SJSA1 (cell line): ENCODE measurements around the gene ATPAF1. TPM values are rescaled to one million over a fixed set of nuclear protein-coding genes. Genes with fewer than 3 reads are reported as not detected.
A peak's percentile ranks its signal among the peaks of the same experiment; 100 is the strongest.
"Not testable (repeated sequence)": the region's sequence is repeated elsewhere in the genome, so short reads cannot be mapped to it uniquely, and the experiment has no call there.

ENCODE experiments used
- DNase-seq, 2 experiments: peaks; one replicate each; pipeline ENCODE4 v3.0.0-alpha.2; 2015 to 2020; ENCODE audit warnings: low spot score in 2 of 2, low read depth in 1 of 2
- H3K27ac ChIP-seq: fragments of 250-450 bp; sonication (Bioruptor Pico); 2 replicates; pipeline ENCODE4 v1.5.1; 2020; ENCODE audit warnings: mild to moderate bottlenecking, moderate library complexity
- H3K27me3 ChIP-seq: fragments of 250-450 bp; sonication (Bioruptor Pico); replicated peaks from 2 replicates; pipeline ENCODE4 v1.5.1; 2020; ENCODE audit warnings: mild to moderate bottlenecking, moderate library complexity
- H3K36me3 ChIP-seq: fragments of 250-450 bp; sonication (Bioruptor Pico); 2 replicates; pipeline ENCODE4 v1.5.1; 2020; ENCODE audit warnings: mild to moderate bottlenecking
- H3K4me1 ChIP-seq: fragments of 250-450 bp; sonication (Bioruptor Pico); replicated peaks from 2 replicates; pipeline ENCODE4 v1.6.1; 2021; ENCODE audit warnings: mild to moderate bottlenecking
- H3K4me3 ChIP-seq: fragments of 250-450 bp; sonication (Bioruptor Pico); 2 replicates; pipeline ENCODE4 v1.5.1; 2020; ENCODE audit warnings: mild to moderate bottlenecking
- H3K9me3 ChIP-seq: fragments of 250-450 bp; sonication (Bioruptor Pico); replicated peaks from 2 replicates; pipeline ENCODE4 v1.5.1; 2020; ENCODE audit warnings: mild to moderate bottlenecking
- total RNA-seq: library from RNA; depleted of rRNA; stranded (reverse); fragments of >200 nt; shearing (Covaris generic); gene quantifications from 2 replicates; pipeline ENCODE4 v1.2.3, GENCODE V29; 2014

ATPAF1 gene
- total RNA-seq, 1 experiment from 2014 or later = 63.2 TPM

GRCh38 chr1:46651152-46651551 is 17.0 kb downstream of the ATPAF1 start:
- H3K9me3 ChIP-seq, H3K27ac ChIP-seq, DNase-seq, H3K27me3 ChIP-seq, H3K4me3 ChIP-seq: not testable (repeated sequence)
- H3K36me3 ChIP-seq = peaks cover 64% of the 10 kb centered on the region
- peaks cover 12% of the 10 kb centered on the region for H3K4me1 ChIP-seq

GRCh38 chr1:46650491-46650890 is 17.7 kb downstream of the ATPAF1 start:
- H3K4me3 ChIP-seq = no peak overlapping the region
- no peaks in the 10 kb centered on the region for H3K27me3 ChIP-seq
- H3K36me3 ChIP-seq = peaks cover 58% of the 10 kb centered on the region
- DNase-seq = no peak
- 0 out of 2 replicates have a peak, but pooled peaks cover 7% of the 10 kb centered on the region for H3K9me3 ChIP-seq
- peaks cover 12% of the 10 kb centered on the region for H3K4me1 ChIP-seq
- no peak overlapping the region for H3K27ac ChIP-seq

- Histone ChIP-seq H3K4me3 (no peak overlapping the region), H3K36me3 (peaks cover 50% of the 10 kb centered on the region), H3K27ac (no peak overlapping the region), H3K4me1 (peaks cover 12% of the 10 kb centered on the region), H3K27me3 (no peaks in the 10 kb centered on the region), H3K9me3 (0 out of 2 replicates have a peak, but pooled peaks cover 7% of the 10 kb centered on the region)
- no peak for DNase-seq
These were observed 18.4 kb downstream of the ATPAF1 start for GRCh38 chr1:46649764-46650163.

- H3K27ac ChIP-seq = no peak overlapping the region
- peaks cover 29% of the 10 kb centered on the region for H3K4me1 ChIP-seq
- H3K27me3 ChIP-seq = no peaks in the 10 kb centered on the region
- peaks cover 42% of the 10 kb centered on the region for H3K36me3 ChIP-seq
- H3K9me3 ChIP-seq = 0 out of 2 replicates have a peak, but pooled peaks cover 7% of the 10 kb centered on the region
- DNase-seq = no peak
- H3K4me3 ChIP-seq = no peak overlapping the region
These were observed 20.6 kb downstream of the ATPAF1 start for GRCh38 chr1:46647611-46648010.

GRCh38 chr1:46646844-46647243 is 21.3 kb downstream of the ATPAF1 start:
- H3K4me1 ChIP-seq = peaks cover 29% of the 10 kb centered on the region
- H3K9me3 ChIP-seq = 0 out of 2 replicates have a peak, but pooled peaks cover 7% of the 10 kb centered on the region
- no peak overlapping the region for H3K27ac ChIP-seq
- H3K36me3 ChIP-seq = peaks cover 40% of the 10 kb centered on the region
- DNase-seq = no peak
- no peak overlapping the region for H3K4me3 ChIP-seq
- H3K27me3 ChIP-seq = no peaks in the 10 kb centered on the region

GRCh38 chr1:46646331-46646730 is 21.8 kb downstream of the ATPAF1 start:
- H3K27me3 ChIP-seq = no peaks in the 10 kb centered on the region
- 0 out of 2 replicates have a peak, but pooled peaks cover 7% of the 10 kb centered on the region for H3K9me3 ChIP-seq
- H3K27ac ChIP-seq = no peak overlapping the region
- no peak for DNase-seq
- peaks cover 42% of the 10 kb centered on the region for H3K36me3 ChIP-seq
- no peak overlapping the region for H3K4me3 ChIP-seq
- H3K4me1 ChIP-seq = peaks cover 29% of the 10 kb centered on the region

GRCh38 chr1:46645815-46646214 is 22.3 kb downstream of the ATPAF1 start:
- H3K4me3 ChIP-seq = no peak overlapping the region

GRCh38 chr1:46643368-46643775 is 24.8 kb downstream of the ATPAF1 start:
- Histone ChIP-seq H3K36me3 (peaks cover 19% of the 10 kb centered on the region), H3K27ac (peak overlapping the region; percentile 39; the same call in 1 of the 2 replicates), H3K4me3 (no peak overlapping the region), H3K4me1 (peaks cover 29% of the 10 kb centered on the region), H3K9me3 (no peaks in the 10 kb centered on the region), H3K27me3 (no peaks in the 10 kb centered on the region)
- DNase-seq = peak; percentile 81 to 85

More at GRCh38 chr1:46645815-46646214, 22.3 kb downstream of the ATPAF1 start:
- no peak for DNase-seq
- Histone ChIP-seq H3K36me3 (peaks cover 42% of the 10 kb centered on the region), H3K9me3 (0 out of 2 replicates have a peak, but pooled peaks cover 7% of the 10 kb centered on the region), H3K27ac (no peak overlapping the region), H3K4me1 (peaks cover 29% of the 10 kb centered on the region), H3K27me3 (no peaks in the 10 kb centered on the region)

GRCh38 chr1:46642115-46642680 is 26.0 kb downstream of the ATPAF1 start:
- Histone ChIP-seq H3K4me3 (no peak overlapping the region), H3K36me3 (peaks cover 10% of the 10 kb centered on the region), H3K27me3 (no peaks in the 10 kb centered on the region), H3K27ac (no peak overlapping the region), H3K4me1 (peaks cover 27% of the 10 kb centered on the region), H3K9me3 (no peaks in the 10 kb centered on the region)
- DNase-seq = no peak

GRCh38 chr1:46639547-46639946 is 28.6 kb downstream of the ATPAF1 start:
- Histone ChIP-seq H3K27ac (no peak overlapping the region), H3K4me1 (peaks cover 17% of the 10 kb centered on the region), H3K27me3 (no peaks in the 10 kb centered on the region), H3K36me3 (peaks cover 28% of the 10 kb centered on the region), H3K4me3 (no peak overlapping the region), H3K9me3 (no peaks in the 10 kb centered on the region)
- no peak for DNase-seq

- no peak for DNase-seq
- no peaks in the 10 kb centered on the region for H3K27me3 ChIP-seq
- H3K4me3 ChIP-seq = no peak overlapping the region
- peaks cover 34% of the 10 kb centered on the region for H3K36me3 ChIP-seq
- H3K4me1 ChIP-seq = peaks cover 13% of the 10 kb centered on the region
- H3K9me3 ChIP-seq = no peaks in the 10 kb centered on the region
- H3K27ac ChIP-seq = no peak overlapping the region
These were observed 29.2 kb downstream of the ATPAF1 start for GRCh38 chr1:46638921-46639320.

- peaks cover 48% of the 10 kb centered on the region for H3K36me3 ChIP-seq
- H3K27me3 ChIP-seq = no peaks in the 10 kb centered on the region
- H3K27ac ChIP-seq = no peak overlapping the region
- H3K4me3 ChIP-seq = no peak overlapping the region
- no peak for DNase-seq
- H3K9me3 ChIP-seq = no peaks in the 10 kb centered on the region
- no peaks in the 10 kb centered on the region for H3K4me1 ChIP-seq
These were observed 30.6 kb downstream of the ATPAF1 start for GRCh38 chr1:46637444-46638083.

- DNase-seq = no peak
- Histone ChIP-seq H3K27ac (no peak overlapping the region), H3K4me1 (no peaks in the 10 kb centered on the region), H3K36me3 (peaks cover 49% of the 10 kb centered on the region), H3K9me3 (no peaks in the 10 kb centered on the region), H3K27me3 (no peaks in the 10 kb centered on the region), H3K4me3 (no peak overlapping the region)
These were observed 33.0 kb downstream of the ATPAF1 start for GRCh38 chr1:46635205-46635604.

- DNase-seq = no peak
These were observed 37.4 kb downstream of the ATPAF1 start for GRCh38 chr1:46630719-46631118.

More at GRCh38 chr1:46630719-46631118, 37.4 kb downstream of the ATPAF1 start:
- H3K27me3 ChIP-seq = no peaks in the 10 kb centered on the region
- peaks cover 42% of the 10 kb centered on the region for H3K36me3 ChIP-seq
- H3K4me3 ChIP-seq = no peak overlapping the region
- H3K27ac ChIP-seq = no peak overlapping the region
- H3K4me1 ChIP-seq = no peaks in the 10 kb centered on the region
- H3K9me3 ChIP-seq = no peaks in the 10 kb centered on the region
